HS-27A (cell line): ENCODE data around the gene ELFN2.

Experiments
- DNase-seq: peaks from one replicate; pipeline ENCODE4 v3.0.0-alpha.2; 2012; ENCODE audit warnings: low read depth, missing footprints

The ELFN2 gene

DNA sequence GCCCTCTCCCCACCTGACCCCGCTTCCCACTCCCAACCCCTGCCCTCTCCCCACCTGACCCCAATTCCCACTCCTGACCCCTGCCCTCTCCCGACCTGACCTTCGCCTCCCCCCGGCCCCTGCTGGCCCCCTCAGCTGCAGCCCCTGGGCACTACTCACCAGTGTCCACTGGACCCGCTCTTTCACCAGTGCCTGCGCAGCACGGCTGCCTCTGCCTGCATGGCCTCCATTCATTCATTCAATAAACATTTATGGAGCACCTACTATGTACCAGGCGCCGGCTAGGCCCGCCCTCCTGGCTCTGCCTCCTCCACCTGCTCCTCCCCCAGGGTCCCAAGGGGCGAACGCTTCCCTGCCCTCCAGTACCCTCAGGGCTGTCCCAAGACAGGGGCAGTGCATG is 42.6 kb downstream of the ELFN2 start:
- no peak for DNase-seq

DNA sequence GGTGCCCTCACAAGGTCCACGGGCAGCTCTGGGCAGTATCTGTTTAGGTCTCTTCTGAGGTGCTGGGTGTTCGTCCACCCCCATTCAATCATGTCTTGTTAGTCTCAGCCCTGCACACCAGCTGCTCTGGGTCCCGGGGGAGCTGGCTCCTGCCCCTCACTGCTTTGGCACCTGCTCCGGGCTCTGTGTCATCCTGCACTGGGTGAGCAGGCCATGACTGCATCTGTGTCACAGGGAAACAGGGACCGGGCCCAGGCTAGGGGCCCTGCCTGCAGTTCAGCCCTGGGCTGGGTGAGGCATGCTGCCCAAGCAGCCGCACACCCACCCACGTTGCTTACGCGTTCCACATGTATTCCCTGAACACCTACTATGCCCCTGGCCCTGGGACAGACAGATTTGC is 43.9 kb downstream of the ELFN2 start:
- no peak for DNase-seq

DNA sequence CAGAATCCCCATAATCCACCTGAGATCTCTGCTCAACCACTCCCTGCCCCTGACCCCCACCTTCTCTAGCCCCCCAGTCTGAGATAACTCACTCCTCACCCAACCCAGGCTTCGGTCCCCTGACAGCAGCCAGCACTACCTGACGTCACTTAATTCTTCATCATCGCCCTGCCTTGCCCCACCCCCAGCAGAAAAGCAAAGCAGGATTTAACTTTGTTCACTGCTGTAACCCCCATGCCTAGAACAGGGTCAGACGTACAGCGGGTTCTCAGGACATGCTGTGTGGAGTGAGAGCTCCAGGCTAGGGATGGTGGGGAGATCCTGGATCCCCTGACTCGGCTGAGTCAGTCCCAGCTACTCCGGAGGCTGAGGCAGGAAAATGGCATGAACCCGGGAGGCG is 45.8 kb downstream of the ELFN2 start:
- DNase-seq: no peak

DNA sequence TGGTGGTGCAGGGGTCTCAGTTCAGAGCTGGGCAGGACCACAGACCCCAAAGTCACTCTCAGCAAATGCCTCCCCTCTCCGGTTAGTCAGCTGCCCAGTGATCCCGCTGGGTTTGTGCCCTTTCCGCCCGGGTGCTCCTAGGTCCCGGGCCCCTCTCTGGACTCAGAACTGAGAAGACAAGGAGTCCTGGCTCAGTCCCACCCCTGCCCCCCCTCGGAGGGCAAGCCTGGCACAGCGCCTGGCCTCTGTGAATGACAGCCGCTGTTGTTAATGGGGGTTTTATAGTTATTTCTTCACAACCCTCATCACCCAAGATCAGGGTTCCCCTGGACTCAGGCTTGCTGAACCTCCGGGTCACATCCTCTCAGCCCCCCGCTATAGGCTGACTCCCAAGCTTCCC is 47.6 kb downstream of the ELFN2 start:
- DNase-seq: no peak

DNA sequence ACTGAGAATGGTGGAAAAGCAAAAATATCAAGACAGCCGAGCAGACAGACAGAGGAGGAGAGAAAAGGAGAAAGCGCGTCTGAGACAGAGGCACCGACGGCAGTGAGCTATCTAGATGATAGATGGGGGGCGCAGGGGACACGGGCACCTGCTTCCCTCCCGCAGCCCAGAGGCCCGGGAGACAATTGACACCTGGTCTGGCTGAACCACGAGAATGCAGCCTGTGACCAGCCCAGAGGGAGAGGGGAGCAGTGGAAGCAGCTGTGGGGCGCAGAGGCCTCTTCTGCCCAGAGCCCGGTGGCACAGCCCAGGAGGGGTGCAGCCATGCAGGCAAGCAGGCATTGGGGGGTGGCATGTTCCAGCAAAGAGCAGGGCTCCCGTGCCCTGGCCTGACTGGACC is 48.2 kb downstream of the ELFN2 start:
- no peak for DNase-seq

DNA sequence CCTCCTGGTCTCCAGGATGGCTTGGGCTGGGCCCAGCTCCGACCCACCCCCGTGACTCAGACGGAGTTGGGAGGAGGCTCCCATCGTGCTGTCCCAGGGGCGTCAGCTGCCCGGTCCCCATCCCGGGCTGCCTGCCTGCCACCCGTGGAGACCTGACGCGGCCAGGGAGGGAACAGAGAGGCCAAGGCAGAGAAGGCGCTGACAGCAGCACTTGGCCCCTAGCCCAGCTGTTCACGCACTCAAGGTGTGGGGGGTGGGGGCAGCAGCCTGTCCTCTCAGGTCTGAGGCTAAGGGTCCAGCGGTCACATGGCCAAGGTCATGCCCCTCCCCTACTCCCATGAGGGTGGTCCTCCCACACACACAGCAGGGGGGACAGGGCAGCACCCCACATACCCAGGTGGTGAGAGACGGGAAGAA is 48.6 kb downstream of the ELFN2 start:
- DNase-seq: no peak

DNA sequence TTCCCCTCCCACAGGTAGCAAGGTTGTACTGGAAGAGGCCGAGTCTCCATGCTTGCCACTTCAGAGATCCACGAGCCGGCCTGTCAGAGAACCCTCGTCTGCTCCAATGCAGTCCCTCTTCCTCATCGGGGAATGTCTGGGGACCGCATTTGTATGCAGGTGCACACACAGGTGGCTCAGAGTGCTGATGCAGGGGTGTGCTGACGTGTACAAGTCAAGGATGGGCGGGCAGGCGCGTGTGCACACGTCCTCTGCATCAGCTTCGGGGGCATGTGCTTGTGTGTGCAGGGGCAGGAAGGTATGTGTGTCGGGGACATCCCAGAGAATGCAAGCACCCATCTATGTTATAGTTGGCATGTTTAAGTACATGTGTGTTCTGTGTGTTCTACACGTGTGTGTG is 49.4 kb downstream of the ELFN2 start:
- no peak for DNase-seq

DNA sequence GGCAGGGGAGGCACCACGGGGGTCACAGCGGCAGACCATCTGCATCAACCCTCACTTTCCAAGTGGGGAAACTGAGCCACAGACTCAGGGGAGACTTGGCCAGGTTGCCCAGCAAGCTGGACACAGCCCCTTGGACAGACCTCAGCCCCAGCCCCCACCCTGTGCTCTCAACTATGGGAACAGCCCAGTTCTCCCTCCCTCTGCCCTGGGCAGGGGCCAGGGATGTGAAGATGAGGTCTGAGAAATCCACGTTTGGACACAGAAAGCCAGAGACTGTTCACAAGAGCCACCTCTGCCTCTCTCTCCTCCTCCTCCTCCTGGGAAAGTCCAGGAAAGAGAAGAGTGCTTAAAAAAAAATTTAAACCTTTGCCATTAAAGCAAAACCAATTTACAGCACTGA is 50.1 kb downstream of the ELFN2 start:
- DNase-seq: no peak

DNA sequence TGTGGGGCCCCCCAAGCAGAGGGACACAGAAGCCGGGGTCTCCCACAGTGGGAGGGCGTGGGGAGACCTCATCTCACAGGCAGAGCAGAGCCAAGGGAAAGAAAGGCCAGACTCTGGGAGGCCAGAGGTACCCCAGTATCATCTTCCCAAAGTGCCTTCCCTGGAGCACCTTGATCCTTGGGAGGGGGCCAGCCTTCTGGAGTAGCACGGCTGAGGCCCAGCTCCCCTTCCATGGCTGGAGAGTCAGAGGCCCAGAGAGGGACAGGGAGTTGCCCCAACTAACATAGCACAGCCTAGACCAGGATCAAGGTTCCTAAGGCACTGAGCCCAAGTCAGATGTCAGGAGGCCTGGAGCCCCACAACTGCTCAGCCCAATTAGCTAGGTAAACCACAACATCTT is 50.6 kb downstream of the ELFN2 start:
- DNase-seq: no peak

DNA sequence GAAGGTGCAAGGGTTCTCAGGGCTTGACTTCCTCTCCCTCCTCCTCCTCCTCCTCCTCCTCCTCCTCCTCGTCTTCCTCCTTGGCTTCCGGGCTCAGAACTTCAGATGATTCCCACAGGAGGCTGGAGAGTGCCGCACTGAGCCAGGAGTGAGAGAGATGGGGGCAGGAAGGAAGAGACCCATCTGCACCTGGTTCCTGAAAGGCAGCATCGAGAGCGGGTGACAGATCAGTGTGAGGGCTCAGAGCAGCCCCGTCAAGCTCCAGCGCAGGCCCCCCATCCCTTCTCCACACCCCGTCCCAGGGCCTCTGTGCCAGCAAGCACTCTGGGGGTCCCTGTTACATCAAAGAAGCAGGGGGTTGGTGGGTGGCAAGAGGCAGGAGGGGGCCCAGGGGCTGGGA is 51.5 kb downstream of the ELFN2 start:
- DNase-seq: no peak

DNA sequence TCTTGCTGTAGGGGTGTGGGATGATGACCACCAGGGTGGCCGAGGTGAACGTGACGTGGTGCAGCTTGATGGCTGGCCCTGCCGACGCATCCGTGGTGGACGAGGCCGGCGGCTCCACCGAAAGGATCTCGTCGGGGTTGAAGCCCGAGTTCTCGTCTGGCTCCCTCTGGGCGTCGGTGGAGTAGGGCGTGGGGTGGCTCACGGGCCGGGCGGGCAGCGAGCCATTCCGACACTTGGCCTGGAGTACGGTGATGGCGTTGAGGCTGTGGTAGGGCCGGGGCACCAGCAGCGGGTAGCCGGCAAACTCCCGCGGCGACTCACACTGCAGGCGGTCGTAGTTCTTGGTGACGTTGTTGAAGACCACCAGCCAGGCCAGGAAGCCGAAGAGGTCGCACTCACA is 52.7 kb downstream of the ELFN2 start:
- no peak for DNase-seq

DNA sequence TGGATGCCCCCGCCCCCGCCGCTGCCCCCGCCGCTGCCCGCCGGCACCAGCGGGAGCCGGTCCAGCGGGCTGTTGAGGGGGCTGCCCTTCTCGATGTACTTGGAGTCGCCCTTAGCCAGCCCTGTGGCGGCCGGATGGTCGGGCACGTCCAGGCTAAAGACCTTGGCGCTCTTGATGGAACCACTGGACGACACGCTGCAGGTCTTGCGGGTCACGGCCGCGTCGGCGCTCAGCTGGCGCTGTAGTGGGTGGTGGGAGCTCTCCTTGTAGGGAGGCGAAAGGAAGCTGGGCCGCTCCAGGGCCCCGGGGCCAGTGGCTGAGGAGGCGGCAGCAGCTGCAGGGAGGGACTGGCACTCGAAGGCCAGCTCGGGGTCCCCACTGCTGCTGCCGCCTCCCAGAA is 53.8 kb downstream of the ELFN2 start:
- no peak for DNase-seq

DNA sequence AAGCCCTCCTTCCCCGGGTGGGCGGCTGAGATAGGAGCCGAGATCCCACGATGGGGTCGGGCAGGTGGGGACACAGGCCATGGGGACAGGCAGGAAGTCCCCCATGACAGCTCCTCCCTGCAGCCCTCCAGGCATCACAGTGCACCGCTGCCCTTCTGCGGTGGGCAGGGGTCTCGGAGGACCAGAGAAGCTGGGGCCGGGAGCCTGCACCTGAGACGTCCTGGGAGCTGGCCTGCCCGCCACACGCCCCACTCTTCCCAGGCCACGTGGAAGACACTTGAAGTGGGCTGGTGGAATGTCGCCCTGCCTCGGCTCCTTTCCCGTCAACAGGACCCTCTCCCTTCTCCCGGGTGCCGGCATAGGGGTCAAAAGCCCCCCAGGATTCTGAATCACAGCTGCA is 55.4 kb downstream of the ELFN2 start:
- no peak for DNase-seq

DNA sequence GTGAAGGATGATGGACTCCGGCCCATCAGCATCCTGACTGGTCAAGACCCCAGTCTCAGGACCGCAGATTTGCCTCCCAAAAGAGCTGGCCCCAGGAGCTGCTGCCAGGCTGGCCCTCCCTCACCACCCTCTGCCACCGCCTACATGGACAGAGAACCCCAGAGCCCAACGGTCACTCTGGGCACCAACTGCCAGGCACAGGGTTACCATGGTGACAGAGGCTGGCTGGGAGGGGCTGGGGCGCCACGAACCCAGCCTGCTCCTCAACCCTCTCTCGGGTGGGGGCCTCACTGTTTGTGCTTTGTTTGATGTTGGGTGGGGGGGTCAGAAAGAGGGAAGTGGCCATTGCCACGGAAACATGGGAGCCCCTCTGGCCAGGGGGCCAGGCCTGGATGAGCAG is 55.8 kb downstream of the ELFN2 start:
- DNase-seq: no peak

DNA sequence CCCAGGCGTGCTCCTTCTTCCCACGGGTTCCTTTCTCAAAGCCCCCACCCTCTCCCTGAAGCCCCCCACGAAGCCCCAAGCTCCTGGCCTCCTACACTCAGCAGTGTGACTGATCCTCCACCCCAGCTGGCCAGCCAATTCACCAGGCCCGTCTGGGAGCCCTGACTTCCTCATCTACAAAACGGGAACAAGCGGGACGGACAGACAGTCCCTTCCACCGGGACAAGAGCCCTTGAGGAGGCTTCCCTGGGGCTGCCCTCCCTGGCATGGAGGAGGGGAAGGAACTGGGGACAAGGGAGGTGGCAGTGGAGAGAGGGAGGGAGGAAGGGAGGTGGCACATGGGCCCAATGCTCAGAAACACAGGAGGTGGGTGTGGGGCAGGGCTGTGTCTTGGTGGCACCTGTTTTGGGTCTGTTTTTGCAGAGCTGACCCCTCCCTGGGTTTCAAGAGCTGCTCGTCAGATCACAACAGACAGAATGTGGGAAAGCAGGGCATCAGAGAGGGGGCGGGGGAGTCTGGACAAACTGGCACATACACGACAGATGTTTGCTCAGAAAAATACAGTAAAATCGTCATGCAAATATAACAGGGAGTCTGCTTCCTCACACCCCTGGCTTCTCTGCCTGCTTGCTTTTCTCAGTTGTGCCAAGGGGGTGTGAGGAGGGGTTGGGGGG is 56.8 kb downstream of the ELFN2 start:
- no peak for DNase-seq

DNA sequence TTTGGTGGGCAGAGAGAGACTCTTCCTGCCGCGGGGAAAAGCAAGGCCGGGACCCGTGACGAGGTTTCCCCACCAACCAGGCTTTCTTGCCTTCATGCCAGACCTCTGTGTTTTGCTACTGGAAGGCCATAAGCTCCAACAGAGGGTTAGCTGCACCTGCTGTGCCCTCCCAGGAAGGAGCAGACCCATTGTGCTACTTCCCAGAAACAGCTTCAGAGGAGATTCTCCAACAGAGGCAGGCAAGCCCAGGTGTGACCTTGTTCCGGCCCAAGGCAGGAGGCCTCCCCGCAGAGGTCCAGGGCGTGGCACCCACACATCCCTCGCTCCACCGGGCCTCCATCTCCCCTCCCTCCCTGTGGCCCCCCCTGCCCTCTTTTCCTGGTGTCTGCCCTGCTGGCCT is 57.8 kb downstream of the ELFN2 start:
- DNase-seq: no peak

DNA sequence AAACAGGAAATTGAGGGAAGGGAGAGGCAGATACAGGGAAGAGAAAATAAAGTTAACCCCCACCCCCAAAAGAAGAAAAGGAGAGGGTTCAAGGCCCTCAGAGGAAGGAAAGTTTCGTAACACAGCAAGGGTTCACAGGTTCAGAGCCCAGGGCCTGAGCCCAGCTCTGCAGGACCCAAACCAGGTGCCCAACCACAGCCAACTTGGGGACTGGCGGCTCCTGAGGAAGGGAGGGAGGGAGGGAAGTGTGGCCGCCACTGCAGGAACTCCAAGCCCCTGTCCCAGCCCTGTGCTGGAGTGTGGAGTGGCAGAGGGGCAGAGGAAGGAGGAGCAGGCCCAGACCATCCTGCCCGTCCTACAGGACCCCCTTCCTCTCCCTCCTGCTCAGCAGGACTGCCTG is 59.2 kb downstream of the ELFN2 start:
- DNase-seq: no peak

DNA sequence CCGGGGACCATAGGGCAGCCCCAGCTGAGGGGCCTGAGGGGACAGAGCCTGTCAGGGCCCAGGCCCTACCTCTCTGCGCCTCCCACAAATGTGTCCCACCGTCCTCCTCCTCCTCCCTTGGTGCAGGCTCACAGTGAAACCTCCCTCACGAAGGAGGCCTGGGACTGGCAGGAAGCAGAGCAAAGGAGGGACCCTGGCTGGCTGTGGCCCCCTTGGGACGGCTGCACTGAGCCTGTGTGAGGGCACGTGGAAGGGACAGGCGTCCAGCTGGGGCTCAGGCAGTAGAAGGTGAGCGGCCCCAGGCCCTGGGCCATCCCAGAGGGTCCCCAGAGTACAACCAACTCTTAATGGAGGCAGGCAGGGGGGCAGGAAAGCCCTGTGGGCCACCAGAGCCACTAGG is 60.7 kb downstream of the ELFN2 start:
- DNase-seq: no peak

DNA sequence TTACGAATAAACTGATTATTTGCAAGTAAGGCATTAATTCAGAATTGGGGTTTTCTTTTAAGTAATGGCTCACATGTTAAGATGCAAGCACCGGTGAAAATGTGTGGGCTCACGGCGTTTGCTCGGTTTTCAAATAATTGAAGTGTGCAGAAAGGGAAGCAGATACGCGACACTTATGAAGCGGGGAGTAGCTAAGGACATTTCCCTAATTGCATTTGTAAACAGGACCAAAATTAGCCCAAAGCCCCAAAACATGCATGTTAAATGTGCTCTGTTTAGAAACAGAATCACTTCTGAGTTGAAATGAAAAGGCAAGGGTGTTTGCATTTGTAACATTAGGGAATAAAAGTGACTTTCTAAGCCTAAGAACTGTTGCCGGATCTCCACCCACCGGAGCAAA is 61.3 kb downstream of the ELFN2 start:
- DNase-seq: no peak

DNA sequence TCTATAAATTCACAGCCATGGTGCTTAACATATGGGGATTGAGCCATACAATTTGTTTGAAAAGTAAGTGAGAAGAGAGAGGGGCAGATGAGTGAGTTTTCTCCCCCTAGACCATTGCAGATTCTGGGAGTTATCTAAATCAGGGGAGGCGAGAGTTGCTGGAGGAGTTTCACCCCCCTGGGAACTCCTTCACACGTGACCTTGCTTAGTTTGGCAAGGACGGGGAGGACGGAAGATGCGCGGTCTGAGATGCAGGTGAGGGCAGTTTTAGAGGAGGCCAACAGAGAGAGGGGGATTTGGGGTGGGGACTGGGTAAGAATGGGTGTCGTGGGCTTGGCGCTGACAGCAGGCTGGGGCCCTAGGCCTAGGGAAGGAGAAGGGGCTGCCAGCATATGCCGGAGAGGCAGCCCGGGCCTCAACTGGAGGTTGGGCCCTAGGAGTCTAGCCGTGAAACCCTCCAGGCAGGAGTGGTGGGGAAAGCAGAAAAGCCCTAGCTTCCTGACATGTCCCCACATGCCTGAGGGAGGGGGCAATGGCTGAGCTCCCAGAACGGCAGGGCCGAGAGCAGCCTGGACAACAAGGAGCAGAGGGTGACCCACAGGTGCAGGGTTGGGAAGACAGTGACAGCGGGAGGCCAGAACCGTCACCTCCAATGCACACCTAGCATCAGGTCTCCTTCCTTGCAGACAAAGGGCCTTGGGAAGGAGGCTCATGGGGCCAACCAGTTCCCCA is 63.9 kb downstream of the ELFN2 start:
- no peak for DNase-seq

DNA sequence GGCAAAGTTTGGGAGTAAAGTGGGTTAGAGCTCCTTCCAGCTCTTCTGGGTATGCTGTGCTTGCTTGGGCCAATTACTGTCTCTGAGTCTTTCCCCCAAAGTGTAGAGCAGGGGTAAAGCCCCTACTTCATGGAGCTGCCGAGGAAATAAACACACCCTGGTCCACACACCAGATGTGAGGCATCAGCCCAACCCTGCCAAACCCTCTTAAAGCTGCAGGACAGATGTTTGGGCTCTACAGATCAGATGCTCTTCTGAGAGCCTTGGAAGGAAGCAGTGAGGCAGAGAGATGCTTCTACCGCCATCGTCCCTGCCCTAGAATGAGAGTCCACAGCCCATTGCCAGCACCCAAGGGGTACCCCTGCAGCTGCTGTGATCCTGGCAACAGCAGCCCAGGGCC is 64.7 kb downstream of the ELFN2 start:
- DNase-seq: no peak

DNA sequence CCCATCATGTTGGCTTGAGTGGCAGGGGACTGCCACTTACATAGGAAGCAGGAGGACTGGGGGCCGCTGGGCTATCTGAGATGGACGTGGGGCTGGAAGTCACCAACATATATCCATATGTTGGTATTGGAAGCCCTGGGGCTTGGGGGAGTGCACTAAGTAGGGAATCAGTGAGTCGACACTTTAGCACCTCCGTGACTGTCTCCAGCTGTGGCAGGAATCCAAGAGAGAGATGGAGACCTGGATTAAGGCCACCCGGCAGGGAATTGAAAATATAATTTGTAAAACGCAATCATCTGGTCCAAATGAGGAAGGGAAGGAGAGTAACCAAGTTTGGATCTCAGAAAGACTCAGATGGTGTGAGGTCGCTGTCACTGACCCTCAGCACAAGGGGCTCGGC is 68.4 kb downstream of the ELFN2 start:
- no peak for DNase-seq

DNA sequence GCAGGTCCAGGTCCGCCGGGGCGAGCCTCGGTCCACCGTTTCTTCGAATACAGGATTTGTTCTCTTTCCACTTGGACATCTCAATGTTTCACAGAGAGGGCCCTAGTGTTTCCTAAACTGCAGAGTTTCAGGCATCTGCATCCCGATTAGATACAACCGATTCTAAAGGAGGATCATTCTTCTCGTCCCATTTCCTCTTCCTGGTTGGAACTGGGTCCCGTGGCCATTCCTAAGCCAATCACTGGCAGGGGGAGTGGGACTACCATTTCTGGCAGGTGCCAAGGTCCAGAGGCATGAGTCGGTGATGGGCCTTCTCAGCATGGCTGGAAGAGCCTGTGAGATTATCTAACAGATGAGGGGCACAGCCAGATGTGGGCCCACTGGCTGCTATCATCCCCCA is 68.9 kb downstream of the ELFN2 start:
- no peak for DNase-seq

DNA sequence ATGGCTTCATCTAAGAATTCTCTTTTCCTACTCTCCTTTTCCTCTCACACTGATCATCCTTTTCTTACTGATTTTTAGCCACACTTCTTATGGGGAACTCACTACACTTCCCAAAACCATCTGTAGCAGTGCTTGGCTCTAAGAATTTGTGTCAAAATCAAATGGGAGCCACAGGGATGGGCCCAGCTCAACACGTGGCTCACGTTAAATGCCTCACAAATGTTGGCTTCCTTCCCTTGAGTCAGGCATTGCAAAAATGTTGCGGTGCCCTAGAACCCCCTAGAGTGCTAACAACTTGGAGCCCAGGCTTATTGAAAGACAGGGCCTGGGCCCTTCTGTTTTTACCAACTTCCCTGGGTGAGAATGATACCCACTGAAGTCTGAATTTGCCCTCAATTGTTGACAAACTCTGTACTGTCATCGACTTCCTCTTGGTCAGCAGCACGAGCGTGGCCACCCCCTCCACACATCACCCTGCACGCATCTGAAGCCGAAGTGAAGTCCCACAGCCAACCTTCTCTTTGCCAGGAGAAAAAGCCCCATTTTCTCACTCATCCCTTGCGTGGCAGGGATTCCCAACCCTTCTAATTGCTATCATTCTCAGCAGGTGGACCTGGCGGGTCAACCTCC is 69.7 kb downstream of the ELFN2 start:
- no peak for DNase-seq
